Endodermal cell (in vitro differentiated cells): Measurements from ENCODE around the gene RIBC2. TPM values are rescaled to one million over a fixed set of nuclear protein-coding genes. Genes with fewer than 3 reads are reported as not detected.

ENCODE experiments used
- DNase-seq: peaks from one replicate; pipeline ENCODE4 v3.0.0-alpha.2; 2017
- H3K27ac ChIP-seq: 2 replicates; pipeline ENCODE4 v1.5.1; 2013; ENCODE audit warnings: mild to moderate bottlenecking, low read depth, low read length, moderate library complexity
- H3K27me3 ChIP-seq: 2 replicates; pipeline ENCODE4 v1.6.1; 2013; ENCODE audit warnings: mild to moderate bottlenecking, low read length, moderate library complexity; ENCODE audit not compliant: insufficient read depth, control insufficient read depth, poor library complexity, severe bottlenecking
- H3K36me3 ChIP-seq: 2 replicates; pipeline ENCODE4 v1.7.0; 2013; ENCODE audit warnings: mild to moderate bottlenecking, low read length, moderate library complexity; ENCODE audit not compliant: control insufficient read depth, insufficient read depth
- H3K4me1 ChIP-seq: one replicate; pipeline ENCODE4 v1.7.0; 2013; ENCODE audit warnings: low read length; ENCODE audit not compliant: control insufficient read depth, insufficient read depth
- H3K4me3 ChIP-seq: 2 replicates; pipeline ENCODE4 v1.5.1; 2013; ENCODE audit warnings: mild to moderate bottlenecking, low read length, moderate library complexity
- H3K9ac ChIP-seq: 2 replicates; pipeline ENCODE4 v1.6.1; 2013; ENCODE audit warnings: mild to moderate bottlenecking, low read length, moderate library complexity; ENCODE audit not compliant: poor library complexity, severe bottlenecking; ENCODE audit errors: extremely low read depth
- H3K9me3 ChIP-seq: 2 replicates; pipeline ENCODE4 v1.6.1; 2013; ENCODE audit warnings: mild to moderate bottlenecking, low read length, moderate library complexity; ENCODE audit not compliant: control insufficient read depth
- H3K27ac Mint-ChIP-seq: 2 replicates; pipeline ENCODE4 v1.8.0; 2020; ENCODE audit warnings: mixed read lengths
- H3K27me3 Mint-ChIP-seq: 2 replicates; pipeline ENCODE4 v1.8.0; 2021; ENCODE audit warnings: mild to moderate bottlenecking, mixed read lengths; ENCODE audit not compliant: insufficient read depth
- H3K36me3 Mint-ChIP-seq: 2 replicates; pipeline ENCODE4 v1.8.0; 2020; ENCODE audit warnings: low read depth, mixed read lengths
- H3K4me1 Mint-ChIP-seq: 2 replicates; pipeline ENCODE4 v1.8.0; 2020; ENCODE audit warnings: mixed read lengths
- H3K4me3 Mint-ChIP-seq: 2 replicates; pipeline ENCODE4 v1.8.0; 2020; ENCODE audit warnings: mild to moderate bottlenecking, moderate library complexity, mixed read lengths
- H3K9me3 Mint-ChIP-seq: 2 replicates; pipeline ENCODE4 v1.8.0; 2020; ENCODE audit warnings: mild to moderate bottlenecking, mixed read lengths
- WGBS, 2 experiments: methylation state at CpG; one replicate each; pipeline versions ENCODE4 v1.1.5 to v1.1.7; 2013; ENCODE audit warnings: missing lambda C conversion rate in 2 of 2, mixed read lengths in 1 of 2; ENCODE audit not compliant: insufficient coverage in 1 of 2, insufficient read length in 1 of 2; 5-methylcytosine and 5-hydroxymethylcytosine counted together
- total RNA-seq, 2 donors: library from RNA; stranded (reverse); fragmentation: NEBNext Ultra II Directional in 1 of 2; extraction: Animal tissue kit (Norgen Biotek cat#: 25700) in 1 of 2; gene quantifications; 2 replicates in 1 of 2; 3 replicates in 1 of 2; pipeline ENCODE4 v1.2.1, GENCODE V29; 2021
- TF ChIP-seq, protein P1 (sequence below): fragments of 200-600 bp; sonication (generic); conservative IDR thresholded peaks from 2 replicates; pipeline ENCODE4 v1.5.0; 2021; ENCODE audit warnings: antibody characterized with exemption, mild to moderate bottlenecking

The RIBC2 gene
- total RNA-seq, 2 donors from 2014 or later = 10.6 to 15.2 TPM

DNA sequence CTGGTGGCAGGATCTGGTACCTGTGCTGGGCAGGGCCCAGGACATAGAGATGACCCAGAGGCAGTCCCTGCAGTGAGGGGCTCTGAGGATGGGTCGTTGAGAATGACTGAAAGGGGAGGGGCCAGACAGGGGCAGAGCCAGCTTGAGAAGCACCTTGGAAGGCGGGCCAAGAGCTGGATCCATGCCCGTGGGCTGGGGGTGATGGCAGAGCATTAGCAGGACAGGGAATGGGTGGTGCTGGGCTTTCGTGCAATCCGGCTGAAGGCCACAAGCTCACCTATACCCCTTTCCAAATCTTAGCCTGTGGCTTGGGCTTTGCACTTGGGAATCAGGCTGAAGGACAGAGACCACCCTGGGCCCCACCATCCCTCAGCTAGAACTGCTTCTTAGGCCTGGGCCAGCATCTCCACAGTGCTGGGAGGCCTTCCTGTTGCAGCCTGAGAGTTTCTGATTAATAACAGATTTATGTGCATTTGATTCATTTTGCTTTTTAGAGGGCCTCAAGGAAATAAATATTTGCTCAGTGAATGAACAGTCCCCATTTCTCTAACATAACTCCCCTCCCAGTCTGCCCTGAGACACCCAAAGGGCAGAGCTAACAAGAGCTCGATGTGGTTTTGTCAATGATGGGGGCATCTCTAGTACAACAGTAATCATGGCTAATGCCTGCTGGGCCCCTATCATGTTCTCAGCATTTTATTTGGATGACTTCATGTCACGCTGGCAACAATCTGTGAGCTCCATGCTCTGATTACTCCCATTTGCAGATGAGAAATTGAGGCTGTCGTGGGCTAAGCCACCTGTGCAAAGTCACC, 39.3 kb downstream of the RIBC2 start:
- Histone ChIP-seq H3K4me3 (no peak overlapping the region), H3K4me1 (no peaks in the 10 kb centered on the region), H3K36me3 (no peaks in the 10 kb centered on the region), H3K27me3 (no peaks in the 10 kb centered on the region), H3K9me3 (no peaks in the 10 kb centered on the region), H3K9ac (no peak overlapping the region), H3K27ac (no peak overlapping the region)
- H3K4me3 Mint-ChIP-seq = no peak overlapping the region
- TF ChIP-seq, protein P1, sequence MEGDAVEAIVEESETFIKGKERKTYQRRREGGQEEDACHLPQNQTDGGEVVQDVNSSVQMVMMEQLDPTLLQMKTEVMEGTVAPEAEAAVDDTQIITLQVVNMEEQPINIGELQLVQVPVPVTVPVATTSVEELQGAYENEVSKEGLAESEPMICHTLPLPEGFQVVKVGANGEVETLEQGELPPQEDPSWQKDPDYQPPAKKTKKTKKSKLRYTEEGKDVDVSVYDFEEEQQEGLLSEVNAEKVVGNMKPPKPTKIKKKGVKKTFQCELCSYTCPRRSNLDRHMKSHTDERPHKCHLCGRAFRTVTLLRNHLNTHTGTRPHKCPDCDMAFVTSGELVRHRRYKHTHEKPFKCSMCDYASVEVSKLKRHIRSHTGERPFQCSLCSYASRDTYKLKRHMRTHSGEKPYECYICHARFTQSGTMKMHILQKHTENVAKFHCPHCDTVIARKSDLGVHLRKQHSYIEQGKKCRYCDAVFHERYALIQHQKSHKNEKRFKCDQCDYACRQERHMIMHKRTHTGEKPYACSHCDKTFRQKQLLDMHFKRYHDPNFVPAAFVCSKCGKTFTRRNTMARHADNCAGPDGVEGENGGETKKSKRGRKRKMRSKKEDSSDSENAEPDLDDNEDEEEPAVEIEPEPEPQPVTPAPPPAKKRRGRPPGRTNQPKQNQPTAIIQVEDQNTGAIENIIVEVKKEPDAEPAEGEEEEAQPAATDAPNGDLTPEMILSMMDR = no peak
- no peaks in the 10 kb centered on the region for H3K9me3 Mint-ChIP-seq
- H3K27ac Mint-ChIP-seq = no peak overlapping the region
- no peak for DNase-seq
- H3K4me1 Mint-ChIP-seq = no peaks in the 10 kb centered on the region
- H3K36me3 Mint-ChIP-seq = no peaks in the 10 kb centered on the region
- 83 to 87% methylated on average over 2 to 8 of the region's 8 CpGs for WGBS, 2 experiments
- H3K27me3 Mint-ChIP-seq = peaks cover 1% of the 10 kb centered on the region

GRCh38 chr22:45453764-45454163, 40.3 kb downstream of the RIBC2 start:
- no peak overlapping the region for H3K4me3 Mint-ChIP-seq
- H3K4me1 ChIP-seq = no peaks in the 10 kb centered on the region
- H3K9me3 ChIP-seq = no peaks in the 10 kb centered on the region
- DNase-seq = no peak
- peaks cover 1% of the 10 kb centered on the region for H3K27me3 Mint-ChIP-seq
- H3K4me3 ChIP-seq = no peak overlapping the region
- no peak overlapping the region for H3K27ac Mint-ChIP-seq
- no peaks in the 10 kb centered on the region for H3K9me3 Mint-ChIP-seq
- H3K4me1 Mint-ChIP-seq = no peaks in the 10 kb centered on the region
- no peak overlapping the region for H3K27ac ChIP-seq
- no peaks in the 10 kb centered on the region for H3K27me3 ChIP-seq
- no peak overlapping the region for H3K9ac ChIP-seq
- 93 to 95% methylated on average over 3 to 6 of the region's 6 CpGs for WGBS, 2 experiments
- H3K36me3 Mint-ChIP-seq = no peaks in the 10 kb centered on the region
- no peaks in the 10 kb centered on the region for H3K36me3 ChIP-seq
- TF ChIP-seq, protein P1 = no peak

DNA sequence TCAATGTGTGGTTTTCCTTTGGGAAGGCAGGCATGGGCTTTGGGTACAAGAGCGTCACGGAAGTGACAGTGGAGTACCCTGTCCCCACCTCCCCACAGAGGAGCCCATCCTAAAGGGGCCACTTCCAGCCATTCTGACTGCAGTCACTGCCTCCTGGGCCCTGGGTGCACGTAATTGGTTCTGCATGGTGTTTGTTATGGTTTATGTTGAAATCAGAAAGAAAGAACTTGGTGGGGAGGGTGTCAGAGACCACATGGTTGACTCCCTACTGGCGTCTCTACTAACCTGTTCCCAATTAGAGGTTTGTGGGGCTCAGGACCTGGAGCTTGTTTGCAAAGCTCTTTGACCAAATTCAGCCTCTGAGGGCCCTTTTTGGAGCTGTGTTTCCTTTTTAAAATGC, 40.8 kb downstream of the RIBC2 start:
- no peaks in the 10 kb centered on the region for H3K4me1 Mint-ChIP-seq
- TF ChIP-seq, protein P1 = no peak
- no peaks in the 10 kb centered on the region for H3K27me3 ChIP-seq
- H3K27ac ChIP-seq = no peak overlapping the region
- H3K36me3 Mint-ChIP-seq = no peaks in the 10 kb centered on the region
- DNase-seq = no peak
- no peaks in the 10 kb centered on the region for H3K9me3 Mint-ChIP-seq
- H3K4me1 ChIP-seq = no peaks in the 10 kb centered on the region
- no peak overlapping the region for H3K9ac ChIP-seq
- no peaks in the 10 kb centered on the region for H3K9me3 ChIP-seq
- 97 to 100% methylated on average over 2 to 4 of the region's 4 CpGs for WGBS, 2 experiments
- no peak overlapping the region for H3K4me3 ChIP-seq
- H3K4me3 Mint-ChIP-seq = no peak overlapping the region
- no peaks in the 10 kb centered on the region for H3K36me3 ChIP-seq
- peaks cover 1% of the 10 kb centered on the region for H3K27me3 Mint-ChIP-seq
- no peak overlapping the region for H3K27ac Mint-ChIP-seq
